ENCODE results near the gene HDAC4. TPM values are rescaled to one million over a fixed set of nuclear protein-coding genes. Genes with fewer than 3 reads are reported as not detected.

Gene HDAC4
- total RNA-seq, 1 experiment from 2014 or later = 47.6 TPM

DNA sequence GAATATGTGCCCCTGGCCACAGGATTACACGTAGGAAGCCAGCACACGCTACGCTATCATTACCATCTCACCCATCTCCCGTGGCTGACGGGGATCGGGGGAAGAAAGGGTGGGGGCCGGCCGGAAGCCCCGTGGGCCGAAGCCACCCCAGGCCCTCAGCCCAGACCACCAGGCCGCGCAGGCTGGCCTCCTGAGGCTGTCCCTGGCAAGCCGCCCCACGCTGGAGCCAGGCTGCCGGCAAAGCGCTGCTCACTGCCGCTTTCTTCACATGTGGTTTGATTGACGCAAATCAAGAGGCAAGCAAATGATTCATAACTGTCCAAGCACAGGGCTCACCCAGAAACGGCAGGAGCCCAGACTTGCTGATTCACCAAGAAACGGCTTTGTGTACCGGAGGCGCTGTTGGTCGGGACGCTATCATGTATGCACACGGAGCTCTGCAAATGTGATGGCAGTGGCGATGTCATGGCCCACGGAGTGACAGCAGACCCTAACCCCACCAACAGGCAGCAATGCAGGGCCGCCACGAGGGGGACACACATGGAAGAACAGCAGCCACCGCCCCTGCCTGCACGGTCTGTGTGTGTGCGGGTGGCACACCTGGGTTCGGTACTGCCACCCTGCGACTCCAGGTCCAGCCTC, 125.7 kb downstream of the HDAC4 start:
- ATAC-seq = peak; percentile 75
- intact Hi-C loops (cut with micrococcal nuclease) = no loop called here
- H3K9me3 ChIP-seq (ENCODE audit: control insufficient read depth in 1 of 2, insufficient read depth in 1 of 2, low read depth in 1 of 2, low read length in 2 of 2) = no peaks in the 10 kb centered on the region
- TF ChIP-seq FOSL1 (IDR thresholded peaks at IDR 0.05; ENCODE audit: low read depth) (no peak), EZH2phosphoT487 (IDR thresholded peaks at IDR 0.05; ENCODE audit: borderline replicate concordance) (no peak), TCF7L2 (IDR thresholded peaks at IDR 0.05; ENCODE audit: borderline replicate concordance, extremely low read depth, insufficient read depth, insufficient read length) (peak; percentile 96), CEBPB (IDR thresholded peaks at IDR 0.05; ENCODE audit: low read depth) (no peak), SP1 (IDR thresholded peaks at IDR 0.05; ENCODE audit: low read depth) (no peak), POLR2AphosphoS5 (IDR thresholded peaks at IDR 0.05; ENCODE audit: low read depth, low read length) (peak; percentile 70), ELF1 (IDR thresholded peaks at IDR 0.05; ENCODE audit: borderline replicate concordance, low read depth) (no peak), JUND (IDR thresholded peaks at IDR 0.05) (no peak)
- TF ChIP-seq, protein P1, sequence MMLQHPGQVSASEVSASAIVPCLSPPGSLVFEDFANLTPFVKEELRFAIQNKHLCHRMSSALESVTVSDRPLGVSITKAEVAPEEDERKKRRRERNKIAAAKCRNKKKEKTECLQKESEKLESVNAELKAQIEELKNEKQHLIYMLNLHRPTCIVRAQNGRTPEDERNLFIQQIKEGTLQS (IDR thresholded peaks at IDR 0.05) = no peak
- TF ChIP-seq, protein P2, sequence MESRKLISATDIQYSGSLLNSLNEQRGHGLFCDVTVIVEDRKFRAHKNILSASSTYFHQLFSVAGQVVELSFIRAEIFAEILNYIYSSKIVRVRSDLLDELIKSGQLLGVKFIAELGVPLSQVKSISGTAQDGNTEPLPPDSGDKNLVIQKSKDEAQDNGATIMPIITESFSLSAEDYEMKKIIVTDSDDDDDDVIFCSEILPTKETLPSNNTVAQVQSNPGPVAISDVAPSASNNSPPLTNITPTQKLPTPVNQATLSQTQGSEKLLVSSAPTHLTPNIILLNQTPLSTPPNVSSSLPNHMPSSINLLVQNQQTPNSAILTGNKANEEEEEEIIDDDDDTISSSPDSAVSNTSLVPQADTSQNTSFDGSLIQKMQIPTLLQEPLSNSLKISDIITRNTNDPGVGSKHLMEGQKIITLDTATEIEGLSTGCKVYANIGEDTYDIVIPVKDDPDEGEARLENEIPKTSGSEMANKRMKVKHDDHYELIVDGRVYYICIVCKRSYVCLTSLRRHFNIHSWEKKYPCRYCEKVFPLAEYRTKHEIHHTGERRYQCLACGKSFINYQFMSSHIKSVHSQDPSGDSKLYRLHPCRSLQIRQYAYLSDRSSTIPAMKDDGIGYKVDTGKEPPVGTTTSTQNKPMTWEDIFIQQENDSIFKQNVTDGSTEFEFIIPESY (IDR thresholded peaks at IDR 0.05; ENCODE audit: extremely low read depth, insufficient replicate concordance, low read length) = peak; percentile 61
- TF ChIP-seq, protein P3, sequence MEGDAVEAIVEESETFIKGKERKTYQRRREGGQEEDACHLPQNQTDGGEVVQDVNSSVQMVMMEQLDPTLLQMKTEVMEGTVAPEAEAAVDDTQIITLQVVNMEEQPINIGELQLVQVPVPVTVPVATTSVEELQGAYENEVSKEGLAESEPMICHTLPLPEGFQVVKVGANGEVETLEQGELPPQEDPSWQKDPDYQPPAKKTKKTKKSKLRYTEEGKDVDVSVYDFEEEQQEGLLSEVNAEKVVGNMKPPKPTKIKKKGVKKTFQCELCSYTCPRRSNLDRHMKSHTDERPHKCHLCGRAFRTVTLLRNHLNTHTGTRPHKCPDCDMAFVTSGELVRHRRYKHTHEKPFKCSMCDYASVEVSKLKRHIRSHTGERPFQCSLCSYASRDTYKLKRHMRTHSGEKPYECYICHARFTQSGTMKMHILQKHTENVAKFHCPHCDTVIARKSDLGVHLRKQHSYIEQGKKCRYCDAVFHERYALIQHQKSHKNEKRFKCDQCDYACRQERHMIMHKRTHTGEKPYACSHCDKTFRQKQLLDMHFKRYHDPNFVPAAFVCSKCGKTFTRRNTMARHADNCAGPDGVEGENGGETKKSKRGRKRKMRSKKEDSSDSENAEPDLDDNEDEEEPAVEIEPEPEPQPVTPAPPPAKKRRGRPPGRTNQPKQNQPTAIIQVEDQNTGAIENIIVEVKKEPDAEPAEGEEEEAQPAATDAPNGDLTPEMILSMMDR (IDR thresholded peaks at IDR 0.05 in 2 of 3, conservative IDR thresholded peaks at IDR 0.05 in 1 of 3; ENCODE audit: borderline replicate concordance in 1 of 3, insufficient read depth in 1 of 3, low read depth in 2 of 3, low read length in 2 of 3) = peak in 2 of 3 experiments; percentile 4 to 27; a peak in 1 of 6 replicates
- no TSS peak for BruUV-seq (replicated peaks)
- POLR2A ChIA-PET = interaction anchor here (1.0 to 1.2 kb wide), 2 partner anchors 11 to 28 kb away, joined by 3 to 4 read pairs; no protein-coding TSS in a partner anchor
- peak overlapping the region; percentile 49 to 59 for H3K4me3 ChIP-seq (replicated peaks in 1 of 2; ENCODE audit: low read depth in 1 of 2, low read length in 2 of 2)
- H3K9me2 ChIP-seq (ENCODE audit: insufficient read depth) = no peaks in the 10 kb centered on the region
- H3K27me3 ChIP-seq (ENCODE audit: insufficient read depth, low read length) = no peaks in the 10 kb centered on the region
- CTCF ChIA-PET = interaction anchor here (1.6 kb wide), 1 partner anchor 9 kb away, joined by 3 read pairs; no protein-coding TSS in a partner anchor
- RAD21 ChIA-PET (ENCODE audit: low non-redundant PET in 1 of 2, low total read pairs in 2 of 2, uncharacterized antibody in 2 of 2, unreplicated experiment in 2 of 2) = interaction anchor here (1.1 to 1.3 kb wide), 2 partner anchors 28 kb away, joined by 3 to 5 read pairs; no protein-coding TSS in a partner anchor
- H3K27ac ChIP-seq (ENCODE audit: low read depth, low read length) = peak overlapping the region; percentile 84
- H3K79me2 ChIP-seq (ENCODE audit: insufficient read depth, low read length) = peaks cover 71% of the 10 kb centered on the region
- peak; percentile 97 for DNase-seq (ENCODE audit: low read depth, low spot score)
- H3K36me3 ChIP-seq (ENCODE audit: control insufficient read depth in 1 of 2, insufficient read depth in 2 of 2, low read length in 2 of 2) = no peaks in the 10 kb centered on the region
- H3K9ac ChIP-seq (ENCODE audit: low read length) = peak overlapping the region; percentile 81
- no peaks in the 10 kb centered on the region for H4K20me1 ChIP-seq (ENCODE audit: insufficient read depth)
- H3K4me2 ChIP-seq (ENCODE audit: low read length) = peak overlapping the region; percentile 94
- H3K4me1 ChIP-seq (ENCODE audit: control insufficient read depth in 1 of 2, insufficient read depth in 2 of 2, low read length in 2 of 2) = peaks cover 69 to 93% of the 10 kb centered on the region in 2 experiments
- H2AFZ ChIP-seq (ENCODE audit: low read depth, low read length, poor library complexity, severe bottlenecking) = no peak overlapping the region
